ENCODE results near the gene ZBTB32. TPM values are rescaled to one million over a fixed set of nuclear protein-coding genes. Genes with fewer than 3 reads are reported as not detected.

The ZBTB32 gene
- total and polyA plus RNA-seq, 2 of the 8 experiments (the other 6 are each of a cell fraction or from before 2014, with no cell fraction given) = 0.11 to 0.50 TPM

DNA sequence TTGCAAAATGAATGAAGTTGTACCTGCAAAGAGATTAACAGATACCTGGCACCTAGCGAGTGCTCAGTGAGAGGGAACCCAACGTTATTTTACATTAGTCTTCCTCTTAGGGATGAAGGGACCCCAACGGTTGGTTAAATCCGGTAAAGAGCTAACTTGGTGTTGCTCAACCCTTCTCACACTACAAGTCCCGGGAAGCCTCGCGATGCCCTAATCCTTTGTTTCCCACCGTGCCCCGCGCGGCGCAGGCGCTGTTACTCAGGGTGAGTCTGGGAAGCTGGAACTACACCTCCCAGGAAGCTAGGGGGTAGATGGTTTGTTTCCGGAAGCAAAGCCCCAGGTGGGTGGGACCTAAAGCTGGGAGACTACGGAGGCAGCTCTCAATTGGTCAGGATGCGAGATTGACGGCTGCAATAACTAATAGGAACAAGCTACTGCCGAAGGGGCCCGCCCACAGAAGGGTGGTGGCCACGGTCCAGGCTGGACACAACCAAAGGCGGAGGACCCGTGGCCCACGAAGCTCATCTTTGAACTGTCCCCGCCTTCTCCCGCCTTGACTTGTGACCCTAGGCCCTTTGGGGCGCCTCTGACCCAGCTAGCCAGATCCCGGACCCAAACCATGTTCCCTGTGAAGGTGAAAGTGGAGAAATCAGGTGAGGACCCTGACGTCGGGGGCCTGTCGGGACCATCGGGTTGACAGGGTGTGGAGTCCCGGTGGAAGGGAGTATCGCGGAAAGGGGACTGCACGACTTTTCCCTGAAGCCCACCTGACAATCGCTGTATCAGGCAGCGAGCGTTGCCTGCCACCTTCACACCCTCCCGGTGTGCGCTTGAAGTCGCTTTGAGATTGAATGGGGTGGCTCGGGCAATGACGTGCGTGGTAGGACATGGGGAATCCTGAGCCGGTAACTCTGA, 44.0 kb downstream of the ZBTB32 start, which contains the start of gene LIN37 (continued):
- no peak for TF ChIP-seq MAX (IDR thresholded peaks at IDR 0.05)
- TF ChIP-seq PHF8 (conservative IDR thresholded peaks at IDR 0.05; ENCODE audit: low read depth, low read length) = peak; percentile 37; the same call in 1 of the 2 replicates
- TF ChIP-seq KDM4A (IDR thresholded peaks at IDR 0.05; ENCODE audit: low read depth, low read length, severe bottlenecking) = peak; percentile 48
- TF ChIP-seq CBX8 (IDR thresholded peaks at IDR 0.05; ENCODE audit: borderline replicate concordance, low read depth, low read length) = no peak
- no peak for TF ChIP-seq KDM1A (IDR thresholded peaks at IDR 0.05; ENCODE audit: borderline replicate concordance, low read length)
- no peak for TF ChIP-seq RNF2 (IDR thresholded peaks at IDR 0.05; ENCODE audit: borderline replicate concordance, low read depth, low read length, missing control alignments, poor library complexity, severe bottlenecking)
- peak; percentile 87 for TF ChIP-seq SP2 (IDR thresholded peaks at IDR 0.05; ENCODE audit: low read length)
- peak; percentile 52 for TF ChIP-seq ASH2L (IDR thresholded peaks at IDR 0.05; ENCODE audit: low read length)
- TF ChIP-seq USF2 (IDR thresholded peaks at IDR 0.05; ENCODE audit: low read length) = no peak
- no peak for TF ChIP-seq TEAD4 (IDR thresholded peaks at IDR 0.05; ENCODE audit: low read depth, low read length)
- TF ChIP-seq HDAC2 (IDR thresholded peaks at IDR 0.05; ENCODE audit: borderline replicate concordance in 1 of 2, low read depth in 2 of 2, low read length in 2 of 2) = peak in 1 of 2 experiments; percentile 82; a peak in 2 of 4 replicates
- peak; percentile 66 for TF ChIP-seq NANOG (IDR thresholded peaks at IDR 0.05; ENCODE audit: insufficient read depth, low read depth, low read length, poor library complexity, severe bottlenecking)
- TF ChIP-seq SIRT6 (IDR thresholded peaks at IDR 0.05; ENCODE audit: low read length) = no peak
- peak; percentile 75 for TF ChIP-seq NRF1 (IDR thresholded peaks at IDR 0.05; ENCODE audit: low read depth, low read length)
- TF ChIP-seq CBX5 (IDR thresholded peaks at IDR 0.05; ENCODE audit: low read depth, low read length) = no peak
- TF ChIP-seq BRCA1 (IDR thresholded peaks at IDR 0.05; ENCODE audit: low read depth, low read length) = peak; percentile 79
- peak; percentile 82; the same call in 1 of the 2 replicates for TF ChIP-seq GABPA (IDR thresholded peaks at IDR 0.05; ENCODE audit: borderline replicate concordance, insufficient read depth, low read length)
- TF ChIP-seq SP4 (IDR thresholded peaks at IDR 0.05; ENCODE audit: low read length) = peak; percentile 94; the same call in 1 of the 2 replicates
- no peak for TF ChIP-seq RFX5 (IDR thresholded peaks at IDR 0.05; ENCODE audit: borderline replicate concordance, low read depth, low read length)
